Measurements from ENCODE around the gene C1orf94. TPM values are rescaled to one million over a fixed set of nuclear protein-coding genes. Genes with fewer than 3 reads are reported as not detected.

Gene C1orf94, protein sequence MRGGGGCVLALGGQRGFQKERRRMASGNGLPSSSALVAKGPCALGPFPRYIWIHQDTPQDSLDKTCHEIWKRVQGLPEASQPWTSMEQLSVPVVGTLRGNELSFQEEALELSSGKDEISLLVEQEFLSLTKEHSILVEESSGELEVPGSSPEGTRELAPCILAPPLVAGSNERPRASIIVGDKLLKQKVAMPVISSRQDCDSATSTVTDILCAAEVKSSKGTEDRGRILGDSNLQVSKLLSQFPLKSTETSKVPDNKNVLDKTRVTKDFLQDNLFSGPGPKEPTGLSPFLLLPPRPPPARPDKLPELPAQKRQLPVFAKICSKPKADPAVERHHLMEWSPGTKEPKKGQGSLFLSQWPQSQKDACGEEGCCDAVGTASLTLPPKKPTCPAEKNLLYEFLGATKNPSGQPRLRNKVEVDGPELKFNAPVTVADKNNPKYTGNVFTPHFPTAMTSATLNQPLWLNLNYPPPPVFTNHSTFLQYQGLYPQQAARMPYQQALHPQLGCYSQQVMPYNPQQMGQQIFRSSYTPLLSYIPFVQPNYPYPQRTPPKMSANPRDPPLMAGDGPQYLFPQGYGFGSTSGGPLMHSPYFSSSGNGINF
- not detected in 2 replicates for polyA plus RNA-seq (2013)

DNA sequence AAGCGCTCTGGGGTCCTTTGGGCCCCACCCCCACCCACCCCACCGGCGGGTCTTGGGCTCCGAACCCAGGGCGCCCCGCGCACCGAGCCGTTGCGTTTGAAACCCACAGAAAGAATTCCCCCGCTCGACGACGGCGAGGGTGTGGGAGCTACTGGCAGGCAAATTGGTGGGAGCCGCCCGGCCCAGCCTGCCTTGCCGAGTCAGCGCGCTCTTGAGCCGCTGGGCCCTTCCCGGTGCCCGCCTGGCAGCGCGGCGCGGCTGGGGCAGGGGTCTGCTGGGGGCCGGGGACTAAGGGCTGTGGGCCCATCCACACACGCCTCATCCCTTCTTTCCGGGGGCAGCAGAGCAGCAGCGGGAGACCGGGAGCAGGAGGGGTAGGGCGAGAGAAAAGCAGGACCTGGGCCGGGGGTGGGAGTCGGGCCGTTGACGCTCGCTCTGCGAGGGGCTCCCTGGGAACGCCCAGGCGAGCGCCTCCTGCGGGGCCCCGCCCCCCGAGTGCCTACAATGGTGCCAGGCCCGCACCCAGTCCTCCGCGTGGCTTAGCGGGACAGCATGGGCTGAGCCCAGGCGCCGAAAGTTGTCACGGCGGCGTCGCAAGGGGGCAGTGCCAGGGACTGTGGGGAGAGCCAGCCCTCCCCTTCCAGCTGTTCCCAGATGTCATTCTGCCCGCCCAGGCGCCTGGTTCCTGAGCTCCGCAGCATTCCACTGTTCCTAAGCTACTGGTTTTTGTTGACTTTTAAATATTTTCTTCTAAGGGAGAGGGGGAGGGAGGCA, at the start of gene C1orf94:
Gene C1orf94, plus strand, starts transcription at position 78 of the 774 bp plus-strand sequence. CDS start 883 bp downstream, outside the sequence.
- Histone ChIP-seq H4K12ac (ENCODE audit: low read depth, low read length) (no peak within 1 kb of the TSS), H3K27me3 (ENCODE audit: insufficient read depth, low read length) (peaks cover 6% of the 10 kb centered on the region), H3K23ac (ENCODE audit: low read length) (no peak within 1 kb of the TSS), H3K14ac (ENCODE audit: low read length) (no peak within 1 kb of the TSS), H3K79me2 (ENCODE audit: control insufficient read depth, insufficient read depth, low read length, poor library complexity) (no peaks in the 10 kb centered on the region), H3K4me1 (ENCODE audit: control insufficient read depth in 1 of 2, insufficient read depth in 2 of 2, low read length in 2 of 2) (no peaks in the 10 kb centered on the region), H3K18ac (ENCODE audit: low read length) (no peak within 1 kb of the TSS), H3K9ac (ENCODE audit: low read length) (no peak within 1 kb of the TSS), H2BK120ac (ENCODE audit: insufficient read depth, low read length, poor library complexity) (no peak within 1 kb of the TSS), H3K4me3 (ENCODE audit: low read depth, low read length) (no peak within 1 kb of the TSS), H3K4ac (ENCODE audit: low read depth, low read length) (no peak within 1 kb of the TSS), H4K8ac (ENCODE audit: low read depth, low read length) (no peak within 1 kb of the TSS), H2AFZ (ENCODE audit: insufficient read depth, low read length, poor library complexity) (no peak within 1 kb of the TSS), H2BK5ac (ENCODE audit: low read depth, low read length, poor library complexity) (no peak within 1 kb of the TSS), H3K9me3 (ENCODE audit: insufficient read depth, low read depth, low read length) (no peaks in the 10 kb centered on the region), H3K4me2 (ENCODE audit: low read length) (peak within 1 kb of the TSS; percentile 29), H4K91ac (ENCODE audit: low read depth, low read length) (no peak within 1 kb of the TSS), H3K27ac (ENCODE audit: low read depth, low read length) (no peak within 1 kb of the TSS), H2BK12ac (ENCODE audit: low read length) (no peak within 1 kb of the TSS), H3K79me1 (ENCODE audit: low read length) (no peaks in the 10 kb centered on the region), H3K36me3 (ENCODE audit: control insufficient read depth in 1 of 2, insufficient read depth in 2 of 2, low read length in 2 of 2) (no peaks in the 10 kb centered on the region), H2AK5ac (ENCODE audit: low read length) (no peak within 1 kb of the TSS)
- no peak for DNase-seq
- WGBS (ENCODE audit: extremely low coverage, insufficient coverage, insufficient read length), result no CpG with 5 or more reads among the region's 58 CpGs

GRCh38 chr1:34127006-34128000, 49.4 kb upstream of the C1orf94 start:
- no peak overlapping the region for H4K12ac ChIP-seq (ENCODE audit: low read depth, low read length)
- no peaks in the 10 kb centered on the region for H3K4me1 ChIP-seq (ENCODE audit: control insufficient read depth in 1 of 2, insufficient read depth in 2 of 2, low read length in 2 of 2)
- DNase-seq, result no peak
- H3K9me3 ChIP-seq (ENCODE audit: insufficient read depth, low read depth, low read length), result peaks cover 2% of the 10 kb centered on the region
- H3K36me3 ChIP-seq (ENCODE audit: control insufficient read depth in 1 of 2, insufficient read depth in 2 of 2, low read length in 2 of 2), result no peaks in the 10 kb centered on the region
- H3K14ac ChIP-seq (ENCODE audit: low read length), result no peak overlapping the region
- H3K4ac ChIP-seq (ENCODE audit: low read depth, low read length), result no peak overlapping the region
- H3K4me3 ChIP-seq (ENCODE audit: low read depth, low read length), result no peak overlapping the region
- H2AFZ ChIP-seq (ENCODE audit: insufficient read depth, low read length, poor library complexity), result no peak overlapping the region
- no peak overlapping the region for H2BK12ac ChIP-seq (ENCODE audit: low read length)
- no peak overlapping the region for H2BK120ac ChIP-seq (ENCODE audit: insufficient read depth, low read length, poor library complexity)
- H2BK5ac ChIP-seq (ENCODE audit: low read depth, low read length, poor library complexity), result no peak overlapping the region
- H2AK5ac ChIP-seq (ENCODE audit: low read length), result no peak overlapping the region
- no peak overlapping the region for H3K4me2 ChIP-seq (ENCODE audit: low read length)
- no peaks in the 10 kb centered on the region for H3K79me1 ChIP-seq (ENCODE audit: low read length)
- no peaks in the 10 kb centered on the region for H3K27me3 ChIP-seq (ENCODE audit: insufficient read depth, low read length)
- H3K9ac ChIP-seq (ENCODE audit: low read length), result no peak overlapping the region
- no peaks in the 10 kb centered on the region for H3K79me2 ChIP-seq (ENCODE audit: control insufficient read depth, insufficient read depth, low read length, poor library complexity)
- H3K27ac ChIP-seq (ENCODE audit: low read depth, low read length), result no peak overlapping the region
- H3K18ac ChIP-seq (ENCODE audit: low read length), result no peak overlapping the region
- no peak overlapping the region for H4K91ac ChIP-seq (ENCODE audit: low read depth, low read length)
- H4K8ac ChIP-seq (ENCODE audit: low read depth, low read length), result no peak overlapping the region
- WGBS (ENCODE audit: extremely low coverage, insufficient coverage, insufficient read length), result no CpG with 5 or more reads among the region's 15 CpGs
- H3K23ac ChIP-seq (ENCODE audit: low read length), result no peak overlapping the region

DNA sequence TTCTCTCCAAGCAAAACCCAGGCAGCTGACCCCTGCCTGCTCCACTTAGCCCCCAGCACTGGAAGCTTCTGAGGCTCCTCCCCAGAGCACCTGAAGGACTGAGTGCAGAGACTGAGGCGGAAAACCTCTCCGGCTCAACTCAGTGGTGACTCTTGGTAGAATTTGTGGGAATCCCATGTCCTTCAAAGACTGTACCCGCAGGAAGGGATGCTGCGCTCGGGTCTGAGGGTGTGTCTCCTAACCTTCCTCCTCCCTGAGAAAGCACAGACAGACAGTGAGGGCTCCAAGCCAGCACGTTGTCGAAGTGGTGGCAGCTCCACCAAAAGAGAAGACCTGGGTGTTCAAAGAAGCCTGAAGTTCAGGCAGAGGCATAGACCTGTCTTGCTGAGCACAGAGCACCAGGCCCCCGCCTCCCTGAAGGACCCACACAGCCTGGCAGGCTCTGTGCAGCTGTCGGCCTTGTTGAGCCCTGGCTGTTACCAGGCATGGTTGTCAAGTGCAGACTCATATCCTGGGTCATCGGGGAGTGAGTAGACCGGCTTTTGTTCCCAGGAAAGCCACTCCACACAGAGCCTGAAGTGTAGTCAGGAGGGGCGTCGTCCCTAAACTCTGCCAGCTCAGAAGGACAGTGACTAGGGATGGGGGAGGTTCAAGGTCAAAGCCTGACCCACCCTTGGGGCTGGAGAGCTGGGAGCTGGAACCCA, 48.4 kb upstream of the C1orf94 start:
- no peak overlapping the region for H3K4me2 ChIP-seq (ENCODE audit: low read length)
- H4K8ac ChIP-seq (ENCODE audit: low read depth, low read length), result no peak overlapping the region
- H3K9ac ChIP-seq (ENCODE audit: low read length), result no peak overlapping the region
- no peak overlapping the region for H2AFZ ChIP-seq (ENCODE audit: insufficient read depth, low read length, poor library complexity)
- H3K4me3 ChIP-seq (ENCODE audit: low read depth, low read length), result no peak overlapping the region
- no peak for DNase-seq
- no peaks in the 10 kb centered on the region for H3K4me1 ChIP-seq (ENCODE audit: control insufficient read depth in 1 of 2, insufficient read depth in 2 of 2, low read length in 2 of 2)
- H3K27ac ChIP-seq (ENCODE audit: low read depth, low read length), result no peak overlapping the region
- whole genome bisulfite sequencing (ENCODE audit: extremely low coverage, insufficient coverage, insufficient read length), result no CpG with 5 or more reads among the region's 13 CpGs
- no peak overlapping the region for H3K18ac ChIP-seq (ENCODE audit: low read length)
- H3K23ac ChIP-seq (ENCODE audit: low read length), result no peak overlapping the region
- no peak overlapping the region for H2BK12ac ChIP-seq (ENCODE audit: low read length)
- H3K14ac ChIP-seq (ENCODE audit: low read length), result no peak overlapping the region
- H2BK5ac ChIP-seq (ENCODE audit: low read depth, low read length, poor library complexity), result no peak overlapping the region
- peaks cover 2% of the 10 kb centered on the region for H3K9me3 ChIP-seq (ENCODE audit: insufficient read depth, low read depth, low read length)
- H3K36me3 ChIP-seq (ENCODE audit: control insufficient read depth in 1 of 2, insufficient read depth in 2 of 2, low read length in 2 of 2), result no peaks in the 10 kb centered on the region
- no peaks in the 10 kb centered on the region for H3K27me3 ChIP-seq (ENCODE audit: insufficient read depth, low read length)
- no peak overlapping the region for H4K12ac ChIP-seq (ENCODE audit: low read depth, low read length)
- H3K79me2 ChIP-seq (ENCODE audit: control insufficient read depth, insufficient read depth, low read length, poor library complexity), result no peaks in the 10 kb centered on the region
- no peak overlapping the region for H3K4ac ChIP-seq (ENCODE audit: low read depth, low read length)
- H4K91ac ChIP-seq (ENCODE audit: low read depth, low read length), result no peak overlapping the region
- H2AK5ac ChIP-seq (ENCODE audit: low read length), result no peak overlapping the region
- no peak overlapping the region for H2BK120ac ChIP-seq (ENCODE audit: insufficient read depth, low read length, poor library complexity)
- no peaks in the 10 kb centered on the region for H3K79me1 ChIP-seq (ENCODE audit: low read length)

Data from trophoblast cell (in vitro differentiated cells and primary cell).